ENCODE data around the gene DMRTA1.

DNA sequence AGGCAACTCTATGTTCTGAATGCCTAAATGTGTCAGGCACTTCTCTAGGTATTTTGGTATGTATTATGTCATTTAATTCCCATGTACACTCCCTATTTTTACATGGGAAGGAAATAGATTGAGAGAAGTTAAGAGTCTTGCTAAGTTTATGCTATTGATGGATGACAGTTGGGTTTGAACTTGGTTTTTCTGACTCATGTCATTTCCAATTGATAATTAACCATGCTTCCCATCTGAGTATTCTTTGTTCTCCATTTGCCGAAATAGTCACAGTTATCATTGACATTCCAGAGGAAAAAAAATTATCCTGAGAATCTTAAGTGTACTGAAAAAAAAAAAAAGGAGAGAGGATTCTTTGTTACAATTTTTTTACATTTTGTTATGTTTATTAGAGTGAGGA, 23.1 kb upstream of the DMRTA1 start:
- TF ChIP-seq POLR2AphosphoS5 (IDR thresholded peaks at IDR 0.05; ENCODE audit: low read depth, low read length) (no peak), MXI1 (IDR thresholded peaks at IDR 0.05; ENCODE audit: low read depth, low read length) (no peak), RCOR1 (IDR thresholded peaks at IDR 0.05; ENCODE audit: low read length) (no peak), TEAD4 (IDR thresholded peaks at IDR 0.05; ENCODE audit: borderline replicate concordance, insufficient read depth) (no peak), FOXM1 (IDR thresholded peaks at IDR 0.05; ENCODE audit: low read depth) (no peak), NFIC (IDR thresholded peaks at IDR 0.05; ENCODE audit: borderline replicate concordance) (no peak), RFX5 (IDR thresholded peaks at IDR 0.05; ENCODE audit: low read length) (no peak)
- TF ChIP-seq, protein P1, sequence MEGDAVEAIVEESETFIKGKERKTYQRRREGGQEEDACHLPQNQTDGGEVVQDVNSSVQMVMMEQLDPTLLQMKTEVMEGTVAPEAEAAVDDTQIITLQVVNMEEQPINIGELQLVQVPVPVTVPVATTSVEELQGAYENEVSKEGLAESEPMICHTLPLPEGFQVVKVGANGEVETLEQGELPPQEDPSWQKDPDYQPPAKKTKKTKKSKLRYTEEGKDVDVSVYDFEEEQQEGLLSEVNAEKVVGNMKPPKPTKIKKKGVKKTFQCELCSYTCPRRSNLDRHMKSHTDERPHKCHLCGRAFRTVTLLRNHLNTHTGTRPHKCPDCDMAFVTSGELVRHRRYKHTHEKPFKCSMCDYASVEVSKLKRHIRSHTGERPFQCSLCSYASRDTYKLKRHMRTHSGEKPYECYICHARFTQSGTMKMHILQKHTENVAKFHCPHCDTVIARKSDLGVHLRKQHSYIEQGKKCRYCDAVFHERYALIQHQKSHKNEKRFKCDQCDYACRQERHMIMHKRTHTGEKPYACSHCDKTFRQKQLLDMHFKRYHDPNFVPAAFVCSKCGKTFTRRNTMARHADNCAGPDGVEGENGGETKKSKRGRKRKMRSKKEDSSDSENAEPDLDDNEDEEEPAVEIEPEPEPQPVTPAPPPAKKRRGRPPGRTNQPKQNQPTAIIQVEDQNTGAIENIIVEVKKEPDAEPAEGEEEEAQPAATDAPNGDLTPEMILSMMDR (IDR thresholded peaks at IDR 0.05): no peak
- TF ChIP-seq, protein P2, sequence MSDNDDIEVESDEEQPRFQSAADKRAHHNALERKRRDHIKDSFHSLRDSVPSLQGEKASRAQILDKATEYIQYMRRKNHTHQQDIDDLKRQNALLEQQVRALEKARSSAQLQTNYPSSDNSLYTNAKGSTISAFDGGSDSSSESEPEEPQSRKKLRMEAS (IDR thresholded peaks at IDR 0.05; ENCODE audit: low read depth): no peak
- TF ChIP-seq, protein P3, sequence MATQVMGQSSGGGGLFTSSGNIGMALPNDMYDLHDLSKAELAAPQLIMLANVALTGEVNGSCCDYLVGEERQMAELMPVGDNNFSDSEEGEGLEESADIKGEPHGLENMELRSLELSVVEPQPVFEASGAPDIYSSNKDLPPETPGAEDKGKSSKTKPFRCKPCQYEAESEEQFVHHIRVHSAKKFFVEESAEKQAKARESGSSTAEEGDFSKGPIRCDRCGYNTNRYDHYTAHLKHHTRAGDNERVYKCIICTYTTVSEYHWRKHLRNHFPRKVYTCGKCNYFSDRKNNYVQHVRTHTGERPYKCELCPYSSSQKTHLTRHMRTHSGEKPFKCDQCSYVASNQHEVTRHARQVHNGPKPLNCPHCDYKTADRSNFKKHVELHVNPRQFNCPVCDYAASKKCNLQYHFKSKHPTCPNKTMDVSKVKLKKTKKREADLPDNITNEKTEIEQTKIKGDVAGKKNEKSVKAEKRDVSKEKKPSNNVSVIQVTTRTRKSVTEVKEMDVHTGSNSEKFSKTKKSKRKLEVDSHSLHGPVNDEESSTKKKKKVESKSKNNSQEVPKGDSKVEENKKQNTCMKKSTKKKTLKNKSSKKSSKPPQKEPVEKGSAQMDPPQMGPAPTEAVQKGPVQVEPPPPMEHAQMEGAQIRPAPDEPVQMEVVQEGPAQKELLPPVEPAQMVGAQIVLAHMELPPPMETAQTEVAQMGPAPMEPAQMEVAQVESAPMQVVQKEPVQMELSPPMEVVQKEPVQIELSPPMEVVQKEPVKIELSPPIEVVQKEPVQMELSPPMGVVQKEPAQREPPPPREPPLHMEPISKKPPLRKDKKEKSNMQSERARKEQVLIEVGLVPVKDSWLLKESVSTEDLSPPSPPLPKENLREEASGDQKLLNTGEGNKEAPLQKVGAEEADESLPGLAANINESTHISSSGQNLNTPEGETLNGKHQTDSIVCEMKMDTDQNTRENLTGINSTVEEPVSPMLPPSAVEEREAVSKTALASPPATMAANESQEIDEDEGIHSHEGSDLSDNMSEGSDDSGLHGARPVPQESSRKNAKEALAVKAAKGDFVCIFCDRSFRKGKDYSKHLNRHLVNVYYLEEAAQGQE (IDR thresholded peaks at IDR 0.05; ENCODE audit: low read depth, low read length): no peak
- TF ChIP-seq, protein P4, sequence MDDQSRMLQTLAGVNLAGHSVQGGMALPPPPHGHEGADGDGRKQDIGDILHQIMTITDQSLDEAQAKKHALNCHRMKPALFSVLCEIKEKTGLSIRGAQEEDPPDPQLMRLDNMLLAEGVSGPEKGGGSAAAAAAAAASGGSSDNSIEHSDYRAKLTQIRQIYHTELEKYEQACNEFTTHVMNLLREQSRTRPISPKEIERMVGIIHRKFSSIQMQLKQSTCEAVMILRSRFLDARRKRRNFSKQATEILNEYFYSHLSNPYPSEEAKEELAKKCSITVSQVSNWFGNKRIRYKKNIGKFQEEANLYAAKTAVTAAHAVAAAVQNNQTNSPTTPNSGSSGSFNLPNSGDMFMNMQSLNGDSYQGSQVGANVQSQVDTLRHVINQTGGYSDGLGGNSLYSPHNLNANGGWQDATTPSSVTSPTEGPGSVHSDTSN (IDR thresholded peaks at IDR 0.05): no peak
